Neutrophil (primary cell): Measurements from ENCODE around the gene PTPRN2.

Experiments used
- H3K27ac ChIP-seq: fragments of 200-600 bp; sonication (generic); 2 replicates; pipeline ENCODE4 v1.5.1; 2016; ENCODE audit warnings: mild to moderate bottlenecking, moderate library complexity
- H3K27me3 ChIP-seq: fragments of 200-600 bp; sonication (generic); 2 replicates; pipeline ENCODE4 v1.6.0; 2016; ENCODE audit warnings: mild to moderate bottlenecking
- H3K36me3 ChIP-seq: fragments of 200-600 bp; sonication (generic); 2 replicates; pipeline ENCODE4 v1.5.1; 2017
- H3K4me1 ChIP-seq, 2 experiments: fragments of 200-600 bp in 1 of 2; sonication (generic) in 1 of 2; 1 replicate in 1 of 2; 2 replicates in 1 of 2; pipeline versions ENCODE4 v1.5.1 to v1.6.1; 2013 to 2016; ENCODE audit warnings: low read depth in 1 of 2, low read length in 1 of 2, mild to moderate bottlenecking in 1 of 2, moderate library complexity in 1 of 2; ENCODE audit not compliant: control insufficient read depth in 1 of 2, insufficient read depth in 1 of 2
- H3K4me3 ChIP-seq, 2 experiments: fragments of 200-600 bp in 1 of 2; sonication (generic) in 1 of 2; 1 replicate in 1 of 2; 2 replicates in 1 of 2; pipeline ENCODE4 v1.5.1; 2013 to 2016; ENCODE audit warnings: low read depth in 1 of 2, low read length in 1 of 2, mild to moderate bottlenecking in 1 of 2, moderate library complexity in 1 of 2
- H3K9me3 ChIP-seq: fragments of 200-600 bp; sonication (generic); 2 replicates; pipeline ENCODE4 v1.5.1; 2016
- CTCF ChIP-seq: fragments of 200-600 bp; sonication (generic); IDR thresholded peaks from 2 replicates; pipeline ENCODE4 v1.5.1; 2016; ENCODE audit warnings: antibody characterized with exemption

The PTPRN2 gene

GRCh38 chr7:158506626-158507025 is 81.0 kb downstream of the PTPRN2 start:
- Histone ChIP-seq H3K36me3 (no peaks in the 10 kb centered on the region), H3K4me1 (no peaks in the 10 kb centered on the region), H3K27ac (no peak overlapping the region), H3K27me3 (no peaks in the 10 kb centered on the region), H3K9me3 (no peaks in the 10 kb centered on the region), H3K4me3 (no peak overlapping the region)
- no peak for TF ChIP-seq CTCF

GRCh38 chr7:158505683-158506082 is 81.9 kb downstream of the PTPRN2 start:
- H3K27me3 ChIP-seq: peaks cover 8% of the 10 kb centered on the region
- H3K9me3 ChIP-seq: no peaks in the 10 kb centered on the region
- H3K4me3 ChIP-seq: no peak overlapping the region
- TF ChIP-seq CTCF: no peak
- H3K36me3 ChIP-seq: no peaks in the 10 kb centered on the region
- H3K27ac ChIP-seq: no peak overlapping the region
- no peaks in the 10 kb centered on the region for H3K4me1 ChIP-seq

GRCh38 chr7:158502068-158502750 is 85.4 kb downstream of the PTPRN2 start:
- Histone ChIP-seq H3K36me3 (no peaks in the 10 kb centered on the region), H3K4me1 (no peaks in the 10 kb centered on the region), H3K9me3 (no peaks in the 10 kb centered on the region), H3K27ac (no peak overlapping the region), H3K27me3 (peaks cover 16% of the 10 kb centered on the region), H3K4me3 (no peak overlapping the region)
- TF ChIP-seq CTCF: no peak

- H3K9me3 ChIP-seq: no peaks in the 10 kb centered on the region
- H3K27me3 ChIP-seq: peaks cover 16% of the 10 kb centered on the region
- H3K27ac ChIP-seq: no peak overlapping the region
- no peak for TF ChIP-seq CTCF
- H3K4me1 ChIP-seq: no peaks in the 10 kb centered on the region
- no peak overlapping the region for H3K4me3 ChIP-seq
- H3K36me3 ChIP-seq: no peaks in the 10 kb centered on the region
Observed at GRCh38 chr7:158501393-158502067, 86.1 kb downstream of the PTPRN2 start.

- no peaks in the 10 kb centered on the region for H3K36me3 ChIP-seq
- H3K4me1 ChIP-seq: no peaks in the 10 kb centered on the region
- no peak for TF ChIP-seq CTCF
- no peak overlapping the region for H3K27ac ChIP-seq
- no peak overlapping the region for H3K4me3 ChIP-seq
- H3K27me3 ChIP-seq: peaks cover 20% of the 10 kb centered on the region
- H3K9me3 ChIP-seq: no peaks in the 10 kb centered on the region
Observed at GRCh38 chr7:158500651-158501052, 87.0 kb downstream of the PTPRN2 start.
